Upper lobe of right lung (tissue), 1 donor: Measurements from ENCODE around the gene ROM1. TPM values are rescaled to one million over a fixed set of nuclear protein-coding genes. Genes with fewer than 3 reads are reported as not detected.
A peak's percentile ranks its signal among the peaks of the same experiment; 100 is the strongest.

Source experiments
- ATAC-seq: fragments of 200-7000 bp; cut with Tn5 transposase; one replicate; pipeline ENCODE4 v1.9.1; 2020; ENCODE audit warnings: mild to moderate bottlenecking, moderate library complexity
- DNase-seq: peaks from one replicate; pipeline ENCODE4 v3.0.0-alpha.2; 2020
- H3K27ac ChIP-seq: fragments of 200-600 bp; one replicate; pipeline ENCODE4 v1.8.0; 2022
- H3K27me3 ChIP-seq: fragments of 200-600 bp; one replicate; pipeline ENCODE4 v1.8.0; 2022; ENCODE audit warnings: mild to moderate bottlenecking
- H3K36me3 ChIP-seq: fragments of 200-600 bp; one replicate; pipeline ENCODE4 v1.8.0; 2022
- H3K4me1 ChIP-seq: fragments of 200-600 bp; one replicate; pipeline ENCODE4 v1.8.0; 2022
- H3K4me3 ChIP-seq: fragments of 200-600 bp; one replicate; pipeline ENCODE4 v1.8.0; 2022; ENCODE audit warnings: mild to moderate bottlenecking
- H3K9me3 ChIP-seq: fragments of 200-600 bp; one replicate; pipeline ENCODE4 v1.8.0; 2022
- CTCF ChIP-seq: fragments of 200-600 bp; IDR thresholded peaks from one replicate; pipeline ENCODE4 v1.8.0; 2022; ENCODE audit warnings: antibody characterized with exemption
- intact Hi-C: fragments of 100-400 bp; cut with DNase I; formaldehyde crosslinking; loops from one replicate; pipeline ENCODE4 v1.11.0; 2022
- total RNA-seq: library from RNA; stranded (reverse); fragmentation: NEBNext Ultra II Directional; extraction: Animal tissue kit (Norgen Biotek cat#: 25700); gene quantifications from one replicate; pipeline ENCODE4 v1.2.1, GENCODE V29; 2021
- donor health status: DM: no; HTN: yes; CAD: no; lungs with severe emphysema.

The ROM1 gene
- total RNA-seq, 1 donor from 2014 or later, result 5.2 TPM

DNA sequence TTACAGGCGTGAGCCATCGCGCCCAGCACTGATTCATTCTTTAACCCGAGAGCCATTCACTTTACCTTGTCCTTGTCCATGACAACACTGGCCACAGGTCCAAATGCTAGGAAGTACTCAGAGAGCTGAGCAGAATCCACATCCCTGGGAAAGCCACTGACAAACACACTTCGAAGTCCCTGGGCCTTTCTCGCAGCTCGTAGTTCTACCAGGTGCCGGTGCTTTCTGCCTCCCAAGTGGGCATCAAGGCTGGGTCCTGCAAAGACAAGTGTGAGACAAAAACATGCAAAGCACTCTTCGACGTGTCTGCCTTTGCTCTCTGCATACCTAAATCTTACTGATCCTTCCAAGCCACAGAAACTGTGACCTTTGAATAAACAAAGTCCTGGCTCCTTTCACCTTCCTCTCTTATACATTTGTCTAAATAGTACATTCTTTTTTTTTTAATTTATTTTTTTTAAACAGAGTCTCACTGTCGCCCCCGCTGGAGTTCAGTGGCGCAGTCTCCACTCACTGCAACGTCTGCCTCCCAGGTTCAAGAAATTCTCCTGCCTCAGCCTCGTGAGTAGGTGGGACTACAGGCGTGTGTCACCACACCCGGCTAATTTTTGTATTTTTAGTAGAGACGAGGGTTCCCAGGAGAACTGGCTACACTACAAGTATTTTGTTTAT is 24.0 kb upstream of the ROM1 start:
- Histone ChIP-seq H3K27me3 (no peaks in the 10 kb centered on the region), H3K4me1 (peaks cover 29% of the 10 kb centered on the region), H3K4me3 (no peak overlapping the region), H3K36me3 (peaks cover 53% of the 10 kb centered on the region), H3K9me3 (no peaks in the 10 kb centered on the region), H3K27ac (no peak overlapping the region)
- intact Hi-C loops, result loop anchor here (10.0 kb wide), 1 partner anchor 1074 kb away; no protein-coding TSS in a partner anchor
- DNase-seq, result no peak
- no peak for ATAC-seq
- TF ChIP-seq CTCF, result peak; percentile 17

DNA sequence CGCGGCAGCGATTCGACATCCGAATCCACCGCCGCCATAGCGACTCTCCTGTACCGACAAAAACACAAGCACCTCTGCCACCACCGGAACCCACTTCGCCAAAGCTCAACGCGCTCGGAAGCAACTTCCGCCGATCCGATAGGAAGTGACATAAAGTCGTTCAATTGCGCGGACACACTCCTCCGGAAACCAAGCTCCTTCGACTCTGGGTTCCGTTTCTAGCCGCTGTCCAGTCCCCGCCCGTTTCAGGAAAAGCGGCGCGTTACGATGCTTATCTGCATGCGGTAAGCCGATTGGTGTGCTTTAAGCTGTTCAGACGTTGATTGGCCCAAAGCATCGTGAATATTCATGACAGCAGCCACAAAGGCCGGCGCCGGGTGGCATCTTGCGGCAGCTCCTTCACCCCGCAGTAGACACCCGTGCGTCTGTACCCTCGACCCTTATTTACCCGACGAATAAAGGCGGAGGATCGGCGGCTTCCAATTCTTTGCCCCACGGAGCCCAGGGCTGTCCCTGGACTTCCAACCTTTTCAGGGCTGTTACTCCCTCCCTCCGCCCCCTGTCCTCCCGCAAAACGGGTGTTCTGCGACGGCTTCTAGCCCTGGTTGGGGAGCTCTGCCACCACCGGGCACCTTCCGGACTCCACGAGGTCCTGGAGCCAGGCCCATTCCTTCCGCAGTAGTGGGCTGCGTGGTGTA is 21.5 kb upstream of the ROM1 start, which contains the start of gene TUT1:
TUT1 (minus strand) TSS at position 76 of the 698 bp plus-strand sequence; CDS start at position 38, 38 bp downstream.
- TF ChIP-seq CTCF, result no peak
- H3K27ac ChIP-seq, result peak within 1 kb of the TSS; percentile 93
- intact Hi-C loops, result no loop called here
- H3K9me3 ChIP-seq, result no peaks in the 10 kb centered on the region
- peak within 1 kb of the TSS; percentile 71 for H3K4me3 ChIP-seq
- no peaks in the 10 kb centered on the region for H3K27me3 ChIP-seq
- ATAC-seq, result peak; percentile 96
- DNase-seq, result peak; percentile 96
- peaks cover 29% of the 10 kb centered on the region for H3K4me1 ChIP-seq
- H3K36me3 ChIP-seq, result peaks cover 57% of the 10 kb centered on the region

DNA sequence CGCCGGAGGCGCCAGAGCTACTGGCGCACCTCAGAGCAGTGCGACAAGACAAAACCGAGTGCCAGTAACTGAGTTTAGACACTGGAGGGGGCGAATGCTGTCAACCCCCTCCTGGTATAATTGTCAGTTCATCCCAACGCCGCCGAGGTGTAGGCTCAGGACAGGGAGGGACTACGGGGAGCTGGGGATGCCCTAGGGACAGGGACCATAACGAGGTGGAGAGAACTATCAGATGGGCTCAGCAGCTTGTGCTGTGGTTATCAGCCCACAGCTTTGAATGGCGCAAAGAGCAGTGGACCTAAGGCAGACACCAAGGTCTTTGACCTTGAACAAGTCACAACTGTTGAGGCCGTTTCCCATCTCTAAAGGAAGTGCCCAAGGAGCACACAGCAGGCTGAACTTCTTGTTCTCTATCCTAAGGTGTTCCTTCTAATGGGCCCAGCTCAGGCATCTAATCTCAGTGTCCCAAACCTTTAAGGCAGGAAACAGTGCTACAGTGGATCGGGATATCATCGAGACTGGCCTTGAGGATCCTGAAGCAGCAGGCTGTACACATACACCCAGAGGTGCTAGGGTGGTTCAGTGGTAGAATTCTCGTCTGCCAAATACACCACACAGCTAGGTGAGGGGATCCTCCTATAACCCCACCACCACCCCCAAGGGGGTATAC is 20.8 kb upstream of the ROM1 start:
- no peaks in the 10 kb centered on the region for H3K9me3 ChIP-seq
- peaks cover 29% of the 10 kb centered on the region for H3K4me1 ChIP-seq
- H3K27me3 ChIP-seq, result no peaks in the 10 kb centered on the region
- peak overlapping the region; percentile 71 for H3K4me3 ChIP-seq
- intact Hi-C loops, result no loop called here
- H3K36me3 ChIP-seq, result peaks cover 57% of the 10 kb centered on the region
- no peak for TF ChIP-seq CTCF
- H3K27ac ChIP-seq, result peak overlapping the region; percentile 93
- DNase-seq, result no peak
- ATAC-seq, result no peak

DNA sequence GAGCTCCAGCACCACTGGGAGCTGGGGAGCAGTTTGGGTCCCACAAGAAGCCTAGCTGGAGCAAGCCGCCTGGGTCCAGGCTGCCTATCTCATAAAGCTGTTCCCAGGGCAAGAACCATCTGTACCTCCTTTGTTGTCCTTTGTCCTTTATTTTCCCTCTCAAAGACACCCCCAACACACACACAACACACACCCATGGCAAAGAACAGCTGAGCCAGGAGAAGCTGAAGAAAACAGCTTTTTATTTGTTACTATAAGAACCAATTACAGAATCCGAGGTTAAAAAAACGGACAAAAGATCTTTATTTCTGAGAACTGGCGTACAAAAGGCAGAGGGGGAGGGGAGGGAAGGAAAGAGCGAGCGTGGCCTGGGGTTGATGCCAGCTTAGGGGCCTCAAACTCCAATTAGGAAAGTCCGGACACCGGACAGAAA is 20.1 kb upstream of the ROM1 start:
- DNase-seq (no peak), ATAC-seq (no peak)
- H3K27me3 ChIP-seq, result no peaks in the 10 kb centered on the region
- intact Hi-C loops, result no loop called here
- no peak overlapping the region for H3K4me3 ChIP-seq
- peaks cover 29% of the 10 kb centered on the region for H3K4me1 ChIP-seq
- peak overlapping the region; percentile 93 for H3K27ac ChIP-seq
- no peaks in the 10 kb centered on the region for H3K9me3 ChIP-seq
- peaks cover 57% of the 10 kb centered on the region for H3K36me3 ChIP-seq
- no peak for TF ChIP-seq CTCF

GRCh38 chr11:62593434-62594044 is 19.5 kb upstream of the ROM1 start:
- H3K4me1 ChIP-seq, result peaks cover 30% of the 10 kb centered on the region
- ATAC-seq (peak; percentile 60), DNase-seq (peak; percentile 90)
- H3K27ac ChIP-seq, result no peak overlapping the region
- no peaks in the 10 kb centered on the region for H3K9me3 ChIP-seq
- peaks cover 57% of the 10 kb centered on the region for H3K36me3 ChIP-seq
- H3K27me3 ChIP-seq, result no peaks in the 10 kb centered on the region
- intact Hi-C loops, result no loop called here
- no peak overlapping the region for H3K4me3 ChIP-seq
- peak; percentile 60 for TF ChIP-seq CTCF
